MM.1S (cell line): ENCODE data around the gene ARSK.

ENCODE experiments used
- DNase-seq: peaks from one replicate; pipeline ENCODE4 v3.0.0-alpha.2; 2015
- H2AFZ ChIP-seq: fragments of 300-600 bp; sonication (generic); 2 replicates; pipeline ENCODE4 v1.6.0; 2016; ENCODE audit warnings: antibody characterized with exemption, low read length
- H3F3A ChIP-seq: fragments of 300-600 bp; sonication (generic); 2 replicates; pipeline ENCODE4 v1.6.1; 2016; ENCODE audit warnings: mild to moderate bottlenecking, antibody characterized with exemption, low read length, moderate library complexity, mixed read lengths; ENCODE audit not compliant: insufficient read depth
- H3K27ac ChIP-seq: fragments of 300-600 bp; sonication (generic); 2 replicates; pipeline ENCODE4 v1.5.1; 2016; ENCODE audit warnings: mild to moderate bottlenecking, low read length
- H3K27me3 ChIP-seq: fragments of 300-600 bp; sonication (generic); replicated peaks from 2 replicates; pipeline ENCODE4 v1.6.0; 2016; ENCODE audit warnings: low read length; ENCODE audit not compliant: insufficient read depth
- H3K36me3 ChIP-seq: fragments of 300-600 bp; sonication (generic); replicated peaks from 2 replicates; pipeline ENCODE4 v1.6.1; 2016; ENCODE audit warnings: mild to moderate bottlenecking, low read length, mixed read lengths; ENCODE audit not compliant: insufficient read depth
- H3K4me1 ChIP-seq: fragments of 300-600 bp; sonication (generic); 2 replicates; pipeline ENCODE4 v1.6.1; 2016; ENCODE audit warnings: low read length, mixed read lengths
- H3K4me2 ChIP-seq: fragments of 300-600 bp; sonication (generic); 2 replicates; pipeline ENCODE4 v1.6.0; 2016; ENCODE audit warnings: low read depth, low read length
- H3K4me3 ChIP-seq: fragments of 300-600 bp; sonication (generic); 2 replicates; pipeline ENCODE4 v1.5.1; 2016; ENCODE audit warnings: low read length, mixed read lengths
- H3K79me2 ChIP-seq: fragments of 300-600 bp; sonication (generic); 2 replicates; pipeline ENCODE4 v1.6.1; 2016; ENCODE audit warnings: mixed run types, low read length, mixed read lengths
- H3K9ac ChIP-seq: fragments of 300-600 bp; sonication (generic); 2 replicates; pipeline ENCODE4 v1.6.1; 2016; ENCODE audit warnings: low read length, mixed read lengths
- H3K9me2 ChIP-seq: fragments of 300-600 bp; sonication (generic); replicated peaks from 2 replicates; pipeline ENCODE4 v1.6.1; 2016; ENCODE audit warnings: mild to moderate bottlenecking, low read length, mixed read lengths; ENCODE audit not compliant: insufficient read depth
- H3K9me3 ChIP-seq: fragments of 300-600 bp; sonication (generic); replicated peaks from 2 replicates; pipeline ENCODE4 v1.6.1; 2016; ENCODE audit warnings: mild to moderate bottlenecking, low read length, mixed read lengths; ENCODE audit not compliant: insufficient read depth
- H4K20me1 ChIP-seq: fragments of 300-600 bp; sonication (generic); 2 replicates; pipeline ENCODE4 v1.6.1; 2016; ENCODE audit warnings: mild to moderate bottlenecking, low read length, moderate library complexity, mixed read lengths; ENCODE audit not compliant: insufficient read depth
- EZH2 ChIP-seq: fragments of 300-600 bp; sonication (generic); optimal IDR thresholded peaks from 2 replicates; pipeline ENCODE3; 2017; ENCODE audit warnings: low read depth, mild to moderate bottlenecking, antibody characterized with exemption, low read length, mixed read lengths
- EZH2phosphoT487 ChIP-seq: fragments of 300-600 bp; sonication (generic); IDR thresholded peaks from 2 replicates; pipeline ENCODE4 v1.6.1; 2018; ENCODE audit warnings: antibody characterized with exemption, low read length
- TF ChIP-seq, protein P1 (sequence below): fragments of 300-600 bp; sonication (generic); IDR thresholded peaks from 2 replicates; pipeline ENCODE4 v1.5.1; 2016; ENCODE audit warnings: antibody characterized with exemption, low read length, mixed read lengths

Gene ARSK

DNA sequence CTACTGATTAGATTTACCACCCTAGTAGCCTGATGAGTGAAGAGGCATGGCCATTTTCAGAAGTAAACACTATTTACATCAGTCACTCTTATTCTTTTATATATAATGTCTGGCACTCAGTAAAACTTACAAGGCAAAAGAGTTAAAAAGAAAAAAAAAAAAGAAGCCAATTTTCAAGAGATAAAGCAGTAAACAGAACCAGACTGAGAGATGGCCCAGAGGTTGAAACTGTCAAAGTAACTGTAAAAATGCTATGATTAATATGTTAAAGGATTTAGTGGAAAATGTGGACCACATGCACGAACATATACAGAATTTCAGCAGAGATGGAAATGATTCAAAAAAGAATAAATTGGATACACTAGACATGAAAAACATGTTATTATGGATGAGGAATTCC is 58.6 kb downstream of the ARSK start:
- no peaks in the 10 kb centered on the region for H3K27me3 ChIP-seq
- no peak overlapping the region for H3K4me2 ChIP-seq

GRCh38 chr5:95615164-95615467 is 60.2 kb downstream of the ARSK start:
- TF ChIP-seq EZH2, result no peak
- TF ChIP-seq, protein P1, sequence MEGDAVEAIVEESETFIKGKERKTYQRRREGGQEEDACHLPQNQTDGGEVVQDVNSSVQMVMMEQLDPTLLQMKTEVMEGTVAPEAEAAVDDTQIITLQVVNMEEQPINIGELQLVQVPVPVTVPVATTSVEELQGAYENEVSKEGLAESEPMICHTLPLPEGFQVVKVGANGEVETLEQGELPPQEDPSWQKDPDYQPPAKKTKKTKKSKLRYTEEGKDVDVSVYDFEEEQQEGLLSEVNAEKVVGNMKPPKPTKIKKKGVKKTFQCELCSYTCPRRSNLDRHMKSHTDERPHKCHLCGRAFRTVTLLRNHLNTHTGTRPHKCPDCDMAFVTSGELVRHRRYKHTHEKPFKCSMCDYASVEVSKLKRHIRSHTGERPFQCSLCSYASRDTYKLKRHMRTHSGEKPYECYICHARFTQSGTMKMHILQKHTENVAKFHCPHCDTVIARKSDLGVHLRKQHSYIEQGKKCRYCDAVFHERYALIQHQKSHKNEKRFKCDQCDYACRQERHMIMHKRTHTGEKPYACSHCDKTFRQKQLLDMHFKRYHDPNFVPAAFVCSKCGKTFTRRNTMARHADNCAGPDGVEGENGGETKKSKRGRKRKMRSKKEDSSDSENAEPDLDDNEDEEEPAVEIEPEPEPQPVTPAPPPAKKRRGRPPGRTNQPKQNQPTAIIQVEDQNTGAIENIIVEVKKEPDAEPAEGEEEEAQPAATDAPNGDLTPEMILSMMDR, result no peak
- TF ChIP-seq EZH2phosphoT487, result no peak
- H3K4me1 ChIP-seq, result 0 out of 2 replicates have a peak, but pooled peaks cover 2% of the 10 kb centered on the region
- H3K27ac ChIP-seq, result no peak overlapping the region

More for the DNA sequence above, 58.6 kb downstream of the ARSK start:
- Histone ChIP-seq H4K20me1 (no peaks in the 10 kb centered on the region), H3K79me2 (no peaks in the 10 kb centered on the region), H2AFZ (no peak overlapping the region), H3F3A (no peaks in the 10 kb centered on the region), H3K9me3 (no peaks in the 10 kb centered on the region), H3K4me1 (no peaks in the 10 kb centered on the region), H3K36me3 (no peaks in the 10 kb centered on the region), H3K4me3 (no peak overlapping the region), H3K9ac (no peak overlapping the region), H3K9me2 (no peaks in the 10 kb centered on the region), H3K27ac (no peak overlapping the region)
- DNase-seq, result no peak
- TF ChIP-seq, protein P1, result no peak
- TF ChIP-seq EZH2phosphoT487, result no peak
- no peak for TF ChIP-seq EZH2

GRCh38 chr5:95617057-95617456 is 62.2 kb downstream of the ARSK start:
- no peaks in the 10 kb centered on the region for H3K9me2 ChIP-seq
- TF ChIP-seq EZH2 (no peak), EZH2phosphoT487 (no peak)
- TF ChIP-seq, protein P1, result no peak
- H3K79me2 ChIP-seq, result no peaks in the 10 kb centered on the region
- no peaks in the 10 kb centered on the region for H4K20me1 ChIP-seq
- no peaks in the 10 kb centered on the region for H3K36me3 ChIP-seq
- no peak overlapping the region for H2AFZ ChIP-seq
- DNase-seq, result no peak
- no peaks in the 10 kb centered on the region for H3F3A ChIP-seq
- no peak overlapping the region for H3K4me3 ChIP-seq
- H3K27ac ChIP-seq, result no peak overlapping the region
- no peak overlapping the region for H3K9ac ChIP-seq
- no peak overlapping the region for H3K4me2 ChIP-seq
- H3K27me3 ChIP-seq, result no peaks in the 10 kb centered on the region
- no peaks in the 10 kb centered on the region for H3K9me3 ChIP-seq
- peaks cover 13% of the 10 kb centered on the region for H3K4me1 ChIP-seq

More at GRCh38 chr5:95615164-95615467, 60.2 kb downstream of the ARSK start:
- no peaks in the 10 kb centered on the region for H3K79me2 ChIP-seq
- no peak for DNase-seq
- H3F3A ChIP-seq, result no peaks in the 10 kb centered on the region
- no peak overlapping the region for H2AFZ ChIP-seq
- H4K20me1 ChIP-seq, result no peaks in the 10 kb centered on the region
- no peak overlapping the region for H3K4me2 ChIP-seq
- H3K9me3 ChIP-seq, result no peaks in the 10 kb centered on the region
- H3K27me3 ChIP-seq, result no peaks in the 10 kb centered on the region
- H3K36me3 ChIP-seq, result no peaks in the 10 kb centered on the region
- no peaks in the 10 kb centered on the region for H3K9me2 ChIP-seq
- no peak overlapping the region for H3K4me3 ChIP-seq
- H3K9ac ChIP-seq, result no peak overlapping the region
